Gastrocnemius medialis (tissue), 4 donors: ENCODE measurements around the gene PI4KA. TPM values are rescaled to one million over a fixed set of nuclear protein-coding genes. Genes with fewer than 3 reads are reported as not detected.
"Not testable (repeated sequence)": the region's sequence is repeated elsewhere in the genome, so short reads cannot be mapped to it uniquely, and the experiment has no call there.

Source experiments
- ATAC-seq, 2 donors: fragments of 150-250 bp; one replicate each; pipeline ENCODE4 v1.9.1; 2016
- DNase-seq, 2 donors: peaks; one replicate each; pipeline ENCODE4 v3.0.0-alpha.2; 2019
- H3K27ac ChIP-seq, 4 donors: fragments of 200-600 bp; sonication (generic); 1 replicate in 1 of 4; 2 replicates in 3 of 4; pipeline ENCODE4 v1.5.1; 2016 to 2018; ENCODE audit warnings: mild to moderate bottlenecking in 2 of 4, moderate library complexity in 1 of 4
- H3K27me3 ChIP-seq, 3 donors: fragments of 200-600 bp; sonication (generic) in 2 of 3; 1 replicate in 1 of 3; 2 replicates in 2 of 3; pipeline versions ENCODE4 v1.5.1 to v1.6.0; 2016 to 2019; ENCODE audit warnings: mild to moderate bottlenecking in 1 of 3, moderate library complexity in 1 of 3
- H3K36me3 ChIP-seq, 2 donors: fragments of 200-600 bp; sonication (generic) in 1 of 2; one replicate each; pipeline ENCODE4 v1.5.1; 2017 to 2018
- H3K4me1 ChIP-seq, 2 donors: fragments of 200-600 bp; sonication (generic) in 1 of 2; one replicate each; pipeline ENCODE4 v1.5.1; 2016 to 2017; ENCODE audit warnings: mild to moderate bottlenecking in 2 of 2
- H3K4me3 ChIP-seq, 4 donors: fragments of 200-600 bp; sonication (generic) in 3 of 4; 1 replicate in 1 of 4; 2 replicates in 3 of 4; pipeline ENCODE4 v1.5.1; 2016 to 2019; ENCODE audit warnings: mild to moderate bottlenecking in 2 of 4
- H3K9me3 ChIP-seq, 3 donors: fragments of 200-600 bp; sonication (generic) in 2 of 3; 1 replicate in 1 of 3; 2 replicates in 2 of 3; pipeline ENCODE4 v1.5.1; 2016 to 2019
- POLR2A ChIP-seq, 2 donors: fragments of 450-650 bp; IDR thresholded peaks; one replicate each; pipeline ENCODE4 v1.6.1; 2017; ENCODE audit warnings: antibody characterized with exemption in 2 of 2, mild to moderate bottlenecking in 2 of 2, moderate library complexity in 2 of 2
- in situ Hi-C, 4 donors: fragments of 200-750 bp; cut with MboI; loops; one replicate each; pipeline versions ENCODE4 v1.15.0 to v1.8.0; 2017; ENCODE audit warnings: low sequenced_read_pairs in 4 of 4
- intact Hi-C: fragments of 100-400 bp; cut with DNase I; formaldehyde crosslinking; loops from one replicate; pipeline ENCODE4 v1.15.1; 2023; ENCODE audit warnings: low total_unique reads
- total RNA-seq, 4 donors: library from RNA; depleted of rRNA; stranded (reverse); fragments of >200 nt; gene quantifications; one replicate each; pipeline versions ENCODE4 v1.1.0 to v1.2.3, GENCODE V29; 2016
- TF ChIP-seq, protein P1 (sequence below), 5 experiments: fragments of 450-650 bp in 3 of 5; fragments of 200-600 bp in 2 of 5; sonication (generic) in 2 of 5; IDR thresholded peaks in 4 of 5; conservative IDR thresholded peaks in 1 of 5; 1 replicate in 4 of 5; 2 replicates in 1 of 5; pipeline ENCODE4 v1.5.1; 2016 to 2019; ENCODE audit warnings: antibody characterized with exemption in 5 of 5, mild to moderate bottlenecking in 3 of 5, moderate library complexity in 3 of 5

The PI4KA gene
- total RNA-seq, 4 donors from 2014 or later, result 40.1 to 59.7 (median 45.4) TPM

DNA sequence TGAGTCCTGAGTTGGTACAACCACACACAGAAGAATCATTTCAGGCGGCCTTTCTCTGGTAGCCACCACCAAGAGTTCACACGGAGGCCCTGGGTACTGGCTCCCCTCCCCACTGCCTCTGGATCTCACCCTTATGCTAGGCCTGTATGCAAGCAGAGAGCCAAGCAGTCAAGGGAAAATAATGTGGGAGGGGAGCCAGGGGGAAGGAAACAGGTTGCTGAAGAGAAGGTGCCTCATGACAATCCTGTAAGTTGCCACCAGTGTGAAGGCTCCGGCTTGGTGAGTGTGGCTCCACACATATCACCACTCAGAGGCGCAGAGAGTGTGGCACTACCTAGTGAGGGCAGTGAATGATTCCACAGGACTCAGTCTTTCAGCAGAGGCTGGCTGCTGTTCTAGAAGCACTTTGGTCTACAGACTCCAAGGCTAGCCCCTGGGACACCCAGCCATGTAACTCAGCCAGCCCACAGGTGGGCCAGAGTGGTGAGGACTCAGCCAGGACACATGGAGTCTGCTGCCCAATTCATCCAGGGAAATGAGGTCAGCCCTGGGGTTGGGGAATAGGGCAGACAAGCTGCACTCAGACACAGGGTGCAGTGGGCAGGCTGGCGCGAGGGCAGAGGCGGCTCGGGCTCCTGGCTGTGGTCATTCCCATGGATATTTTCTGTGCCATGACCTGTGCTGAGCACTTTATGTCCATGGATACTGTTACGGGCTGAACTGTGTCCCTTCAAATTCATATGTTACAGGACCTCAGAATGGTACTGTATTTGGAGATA lies 133.7 kb downstream of the PI4KA start:
- in situ Hi-C loops, result no loop called here
- Histone ChIP-seq H3K27me3 (no peaks in the 10 kb centered on the region), H3K4me3 (no peak overlapping the region), H3K9me3 (no peaks in the 10 kb centered on the region), H3K36me3 (peaks cover 1 to 43% of the 10 kb centered on the region in 2 donors), H3K27ac (no peak overlapping the region), H3K4me1 (no peaks in the 10 kb centered on the region)
- intact Hi-C loops, result no loop called here
- ATAC-seq (no peak), DNase-seq (no peak)
- no peak for TF ChIP-seq POLR2A (IDR thresholded peaks at IDR 0.05)
- TF ChIP-seq, protein P1, sequence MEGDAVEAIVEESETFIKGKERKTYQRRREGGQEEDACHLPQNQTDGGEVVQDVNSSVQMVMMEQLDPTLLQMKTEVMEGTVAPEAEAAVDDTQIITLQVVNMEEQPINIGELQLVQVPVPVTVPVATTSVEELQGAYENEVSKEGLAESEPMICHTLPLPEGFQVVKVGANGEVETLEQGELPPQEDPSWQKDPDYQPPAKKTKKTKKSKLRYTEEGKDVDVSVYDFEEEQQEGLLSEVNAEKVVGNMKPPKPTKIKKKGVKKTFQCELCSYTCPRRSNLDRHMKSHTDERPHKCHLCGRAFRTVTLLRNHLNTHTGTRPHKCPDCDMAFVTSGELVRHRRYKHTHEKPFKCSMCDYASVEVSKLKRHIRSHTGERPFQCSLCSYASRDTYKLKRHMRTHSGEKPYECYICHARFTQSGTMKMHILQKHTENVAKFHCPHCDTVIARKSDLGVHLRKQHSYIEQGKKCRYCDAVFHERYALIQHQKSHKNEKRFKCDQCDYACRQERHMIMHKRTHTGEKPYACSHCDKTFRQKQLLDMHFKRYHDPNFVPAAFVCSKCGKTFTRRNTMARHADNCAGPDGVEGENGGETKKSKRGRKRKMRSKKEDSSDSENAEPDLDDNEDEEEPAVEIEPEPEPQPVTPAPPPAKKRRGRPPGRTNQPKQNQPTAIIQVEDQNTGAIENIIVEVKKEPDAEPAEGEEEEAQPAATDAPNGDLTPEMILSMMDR (IDR thresholded peaks at IDR 0.05 in 4 of 5, conservative IDR thresholded peaks at IDR 0.05 in 1 of 5), result no peak

DNA sequence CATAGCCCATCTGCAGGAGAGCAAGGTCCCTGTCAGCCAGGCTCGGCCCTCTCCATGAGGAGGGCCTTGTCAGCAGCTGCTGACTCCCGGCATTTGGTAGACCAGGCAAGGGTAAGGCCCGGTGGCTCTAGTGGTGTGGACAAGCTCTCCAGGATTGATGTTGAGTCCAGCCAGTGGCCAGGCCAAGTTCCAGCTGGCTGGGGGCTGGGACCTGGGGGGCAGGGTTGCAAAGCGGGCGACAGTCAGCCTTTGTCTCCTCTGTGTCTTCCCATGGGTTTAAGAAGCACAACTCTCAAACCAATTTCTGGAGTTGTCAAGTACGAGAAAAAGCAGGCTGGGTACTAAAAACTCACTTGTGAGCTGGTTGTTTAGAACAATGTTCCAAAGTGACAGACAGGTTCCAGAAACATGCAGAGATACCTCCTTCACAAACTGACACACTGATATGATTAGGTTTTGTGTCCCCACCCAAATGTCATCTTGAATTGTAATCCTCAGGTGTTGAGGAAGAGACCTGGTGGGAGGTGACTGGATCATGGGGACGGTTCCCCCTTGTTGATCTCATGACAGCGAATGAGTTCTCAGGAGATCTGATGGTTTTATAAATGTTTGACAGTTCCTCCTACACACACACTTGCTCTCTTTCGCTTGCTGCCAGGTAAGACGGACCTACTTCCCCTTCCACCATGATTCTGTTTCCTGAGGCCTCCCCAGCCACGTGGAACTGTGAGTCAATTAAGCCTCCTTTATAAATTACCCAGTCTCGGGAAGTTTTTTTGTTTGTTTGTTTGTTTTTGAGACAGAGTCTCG lies 137.0 kb downstream of the PI4KA start:
- intact Hi-C loops, result no loop called here

DNA sequence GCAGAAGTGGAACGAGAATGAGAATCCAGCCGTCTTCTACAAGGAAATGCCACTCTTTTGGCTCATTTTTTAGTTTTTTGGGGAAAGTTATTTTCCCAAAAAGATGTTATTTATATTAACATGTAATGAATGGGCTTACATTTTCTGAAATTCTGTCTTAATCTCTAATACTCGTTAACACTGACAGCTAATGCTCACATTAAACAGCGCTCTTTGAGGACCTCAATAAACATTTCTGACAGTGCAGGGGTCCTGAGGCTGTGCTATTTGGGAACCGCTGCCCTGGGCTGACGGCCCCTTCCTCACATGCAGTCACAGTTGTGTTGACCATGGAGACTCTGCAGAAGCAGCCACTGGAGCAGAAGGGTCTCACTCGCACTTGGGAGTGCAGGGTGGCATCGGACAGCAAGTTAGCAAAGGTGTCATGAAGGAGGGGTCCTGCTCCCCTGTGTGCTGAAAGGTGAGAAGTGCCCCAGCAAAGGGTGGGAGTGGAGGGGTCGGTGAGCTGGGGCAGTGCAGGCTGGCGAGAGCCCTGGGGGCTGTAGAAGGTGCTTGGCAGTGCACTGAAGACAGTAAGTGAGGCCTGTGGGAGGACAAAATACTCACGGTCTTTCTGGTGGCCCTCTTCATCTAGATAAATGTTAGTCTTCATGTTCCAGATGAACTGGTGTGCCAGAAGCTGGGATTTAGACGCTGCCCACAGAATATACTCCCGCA lies 137.8 kb downstream of the PI4KA start:
- no peak for DNase-seq
- in situ Hi-C loops, result no loop called here
- ATAC-seq, result no peak
- H3K27me3 ChIP-seq, result no peaks in the 10 kb centered on the region
- no peak overlapping the region for H3K27ac ChIP-seq
- H3K4me1 ChIP-seq, result no peaks in the 10 kb centered on the region
- intact Hi-C loops, result no loop called here
- TF ChIP-seq, protein P1 (IDR thresholded peaks at IDR 0.05 in 4 of 5, conservative IDR thresholded peaks at IDR 0.05 in 1 of 5), result no peak
- TF ChIP-seq POLR2A (IDR thresholded peaks at IDR 0.05), result no peak
- no peaks in the 10 kb centered on the region for H3K9me3 ChIP-seq
- no peak overlapping the region for H3K4me3 ChIP-seq
- H3K36me3 ChIP-seq, result peaks cover 0 to 11% of the 10 kb centered on the region in 2 donors

More for the DNA sequence above, 137.0 kb downstream of the PI4KA start:
- ATAC-seq, result no peak
- TF ChIP-seq, protein P1 (IDR thresholded peaks at IDR 0.05 in 4 of 5, conservative IDR thresholded peaks at IDR 0.05 in 1 of 5), result no peak
- TF ChIP-seq POLR2A (IDR thresholded peaks at IDR 0.05), result no peak
- no peak overlapping the region for H3K27ac ChIP-seq
- H3K9me3 ChIP-seq, result no peaks in the 10 kb centered on the region
- no peak for DNase-seq
- H3K4me1 ChIP-seq, result no peaks in the 10 kb centered on the region
- H3K4me3 ChIP-seq, result no peak overlapping the region
- H3K27me3 ChIP-seq, result no peaks in the 10 kb centered on the region
- in situ Hi-C loops, result no loop called here
- H3K36me3 ChIP-seq, result peaks cover 0 to 17% of the 10 kb centered on the region in 2 donors

DNA sequence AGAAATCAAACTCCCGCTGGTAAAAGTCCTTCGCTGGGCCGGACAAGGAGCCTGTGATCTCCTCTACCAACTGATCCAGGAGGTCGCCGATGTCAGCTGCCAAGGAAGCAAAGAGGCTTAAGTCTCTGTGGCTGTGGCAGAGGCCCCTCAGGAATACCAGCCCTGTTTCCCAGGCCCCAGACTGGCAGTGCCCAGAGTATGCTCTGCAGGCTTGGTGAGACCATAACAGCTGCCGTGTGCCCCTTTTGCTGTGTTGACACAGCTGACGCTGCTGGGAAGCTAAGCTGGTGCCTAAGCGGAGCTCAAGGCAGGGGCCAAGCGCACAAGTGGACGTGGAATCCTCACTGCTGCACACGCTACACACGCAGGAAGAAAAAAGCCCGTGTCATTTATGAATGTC lies 139.9 kb downstream of the PI4KA start:
- in situ Hi-C loops, H3K27ac ChIP-seq, ATAC-seq, H3K4me3 ChIP-seq, intact Hi-C loops, DNase-seq, H3K27me3 ChIP-seq, H3K9me3 ChIP-seq, H3K4me1 ChIP-seq, H3K36me3 ChIP-seq: not testable (repeated sequence)

DNA sequence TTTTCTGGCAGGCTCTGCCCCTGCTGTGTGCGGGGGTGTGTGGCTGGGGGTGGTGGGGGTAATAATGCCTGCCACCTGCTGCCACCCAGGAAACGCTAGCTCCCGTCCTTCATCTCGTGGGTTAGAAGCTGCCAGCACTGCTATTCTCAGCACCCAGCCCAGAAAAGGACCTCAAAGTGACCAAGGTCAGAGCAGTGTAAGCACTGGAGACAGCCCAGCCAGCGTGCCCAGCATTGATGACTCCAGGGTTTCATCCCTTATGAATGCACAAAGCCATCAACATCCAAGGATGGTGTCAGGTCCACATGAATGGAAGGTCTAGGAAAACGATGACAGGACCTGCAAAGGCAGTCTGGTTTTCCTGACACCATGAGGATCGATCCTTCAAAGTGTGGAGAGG lies 140.6 kb downstream of the PI4KA start:
- H3K4me3 ChIP-seq, in situ Hi-C loops, ATAC-seq, H3K9me3 ChIP-seq, H3K27ac ChIP-seq, intact Hi-C loops, DNase-seq, H3K4me1 ChIP-seq, H3K27me3 ChIP-seq: not testable (repeated sequence)
- H3K36me3 ChIP-seq, result peaks cover 0 to 11% of the 10 kb centered on the region in 2 donors

DNA sequence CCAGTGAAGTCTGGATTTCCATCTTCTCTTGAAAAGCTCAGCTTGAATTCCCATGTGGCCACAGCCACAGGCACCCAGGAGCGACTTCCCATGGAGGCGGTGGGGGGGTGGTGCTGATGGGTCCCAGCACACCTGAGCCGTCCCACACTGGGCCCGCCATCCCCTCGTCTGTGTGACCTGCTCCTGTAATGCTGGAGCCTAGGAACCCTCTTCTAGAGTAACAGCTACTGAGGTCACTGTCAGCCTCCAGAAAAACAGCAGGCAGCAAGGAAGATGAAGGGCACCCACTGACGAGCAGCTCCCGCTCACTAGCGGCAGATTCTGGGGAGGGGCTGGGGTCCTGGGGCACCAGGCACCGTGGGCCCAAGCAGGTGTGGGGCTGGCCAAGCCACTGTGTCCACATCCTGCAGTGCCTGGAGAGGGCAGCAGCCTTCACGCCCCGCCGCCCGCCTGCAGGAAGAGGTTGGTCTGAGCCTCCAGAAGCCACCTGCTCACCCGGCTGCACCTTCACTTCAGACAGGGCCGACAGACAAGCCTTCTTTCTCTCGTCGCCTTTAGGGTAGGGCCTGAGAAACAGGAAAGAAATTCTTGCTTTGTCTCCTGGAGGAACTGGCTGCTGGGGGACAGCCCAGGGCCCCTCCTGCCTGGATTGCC lies 141.3 kb downstream of the PI4KA start:
- intact Hi-C loops, H3K9me3 ChIP-seq, H3K4me1 ChIP-seq, ATAC-seq, DNase-seq, in situ Hi-C loops, H3K27ac ChIP-seq, H3K4me3 ChIP-seq, H3K27me3 ChIP-seq: not testable (repeated sequence)
- H3K36me3 ChIP-seq, result peaks cover 0 to 12% of the 10 kb centered on the region in 2 donors

DNA sequence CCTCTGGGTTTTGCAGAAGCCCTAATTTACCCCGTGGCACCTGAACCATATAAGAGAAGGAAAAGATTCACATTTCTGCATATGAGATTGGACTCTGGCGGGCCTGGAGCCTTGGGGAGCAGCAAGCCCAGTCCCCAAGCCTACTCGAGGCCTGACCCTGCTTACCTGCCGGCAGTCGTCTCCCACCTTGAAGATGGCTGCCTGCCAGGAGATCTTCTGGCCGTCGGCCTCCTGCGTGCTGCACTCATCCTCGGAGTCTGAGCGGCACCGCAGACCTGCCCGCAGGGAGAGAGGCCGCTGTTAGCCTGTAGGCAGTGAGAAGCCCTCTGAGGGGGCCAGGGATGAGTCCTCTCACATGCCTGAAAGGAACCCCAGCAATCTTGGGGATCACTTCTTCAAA lies 145.5 kb downstream of the PI4KA start:
- DNase-seq, H3K4me3 ChIP-seq, H3K27ac ChIP-seq, H3K27me3 ChIP-seq, intact Hi-C loops, H3K4me1 ChIP-seq, ATAC-seq, H3K9me3 ChIP-seq, in situ Hi-C loops: not testable (repeated sequence)
- H3K36me3 ChIP-seq, result peaks cover 0 to 16% of the 10 kb centered on the region in 2 donors

DNA sequence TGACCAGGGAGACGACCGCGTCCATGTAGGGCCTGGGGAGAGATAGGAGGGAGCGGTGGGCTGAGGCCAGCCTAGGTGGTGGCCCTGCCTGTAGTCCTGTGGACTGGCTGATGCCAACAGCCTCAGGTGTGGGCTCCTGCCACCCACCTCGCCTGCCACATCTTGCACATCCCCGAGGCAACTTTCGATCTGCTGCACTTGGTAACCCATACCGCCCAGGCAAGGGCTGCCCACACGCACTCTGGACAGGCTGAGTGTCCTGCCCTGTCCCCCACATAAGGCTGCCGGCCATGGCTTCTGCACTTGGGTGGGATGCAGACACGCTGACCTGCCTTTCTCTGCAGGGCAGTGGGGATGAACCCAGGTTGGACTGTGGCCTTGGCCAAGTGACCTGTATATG lies 148.6 kb downstream of the PI4KA start:
- H3K27ac ChIP-seq, H3K27me3 ChIP-seq, ATAC-seq, in situ Hi-C loops, H3K4me1 ChIP-seq, H3K9me3 ChIP-seq, intact Hi-C loops, DNase-seq, H3K4me3 ChIP-seq: not testable (repeated sequence)
- peaks cover 0 to 12% of the 10 kb centered on the region in 2 donors for H3K36me3 ChIP-seq
